Naive thymus-derived CD4-positive, alpha-beta T cell (primary cell): ENCODE measurements around the gene MAPK8IP1. TPM values are rescaled to one million over a fixed set of nuclear protein-coding genes. Genes with fewer than 3 reads are reported as not detected.
A peak's percentile ranks its signal among the peaks of the same experiment; 100 is the strongest.

Experiments used
- ATAC-seq: fragments of 150-1000 bp; cut with Tn5 transposase; 2 replicates; pipeline ENCODE4 v1.10.0; 2021; ENCODE audit warnings: mild to moderate bottlenecking, moderate library complexity
- CTCF ChIA-PET: fragments of 350-600 bp; sonication (Branson Sonifier 250); formaldehyde crosslinking; loops from one replicate; lab custom pipeline; 2021; ENCODE audit warnings: antibody characterized with exemption; lab: Charles Lee
- POLR2A ChIA-PET: fragments of 350-600 bp; sonication (Branson Sonifier 250); formaldehyde crosslinking; loops from one replicate; lab custom pipeline; 2021; ENCODE audit warnings: antibody characterized with exemption, inconsistent platforms; lab: Charles Lee
- DNase-seq, 9 donors: peaks; one replicate each; pipeline versions ENCODE4 v3.0.0 to v3.0.0-alpha.2; 2020 to 2022; ENCODE audit warnings: mixed read lengths in 1 of 9
- H3K27ac ChIP-seq: one replicate; pipeline ENCODE4 v1.7.0; 2013; ENCODE audit warnings: mild to moderate bottlenecking, low read depth, low read length, moderate library complexity
- H3K27me3 ChIP-seq, 2 donors: one replicate each; pipeline ENCODE4 v1.7.0; 2013; ENCODE audit warnings: low read length in 2 of 2, mild to moderate bottlenecking in 2 of 2, moderate library complexity in 2 of 2; ENCODE audit not compliant: control insufficient read depth in 2 of 2, insufficient read depth in 2 of 2
- H3K36me3 ChIP-seq, 3 experiments: 1 replicate in 2 of 3; 2 replicates in 1 of 3; pipeline ENCODE4 v1.7.0; 2013; ENCODE audit warnings: low read length in 3 of 3, mild to moderate bottlenecking in 3 of 3, moderate library complexity in 1 of 3; ENCODE audit not compliant: insufficient read depth in 3 of 3, control insufficient read depth in 2 of 3
- H3K4me1 ChIP-seq, 2 donors: one replicate each; pipeline ENCODE4 v1.7.0; 2013; ENCODE audit warnings: low read length in 2 of 2, mild to moderate bottlenecking in 2 of 2, moderate library complexity in 1 of 2; ENCODE audit not compliant: control insufficient read depth in 2 of 2, insufficient read depth in 2 of 2
- H3K4me3 ChIP-seq: 2 replicates; pipeline ENCODE4 v1.7.0; 2013; ENCODE audit warnings: mild to moderate bottlenecking, low read length
- H3K9me3 ChIP-seq, 3 experiments: 1 replicate in 2 of 3; 2 replicates in 1 of 3; pipeline ENCODE4 v1.7.0; 2013; ENCODE audit warnings: low read length in 3 of 3; ENCODE audit not compliant: control insufficient read depth in 2 of 3
- H3K27ac Mint-ChIP-seq, 9 donors: one replicate each; pipeline ENCODE4 v1.8.0; 2020 to 2022; ENCODE audit warnings: mixed read lengths in 9 of 9, mild to moderate bottlenecking in 8 of 9, moderate library complexity in 5 of 9, inconsistent platforms in 2 of 9
- H3K27me3 Mint-ChIP-seq, 5 donors: one replicate each; pipeline ENCODE4 v1.8.0; 2021 to 2022; ENCODE audit warnings: mixed read lengths in 5 of 5, mild to moderate bottlenecking in 1 of 5
- H3K36me3 Mint-ChIP-seq, 5 donors: one replicate each; pipeline ENCODE4 v1.8.0; 2020 to 2022; ENCODE audit warnings: mixed read lengths in 5 of 5, mild to moderate bottlenecking in 3 of 5, inconsistent platforms in 1 of 5
- H3K4me1 Mint-ChIP-seq, 7 donors: one replicate each; pipeline ENCODE4 v1.8.0; 2020 to 2022; ENCODE audit warnings: mixed read lengths in 7 of 7, mild to moderate bottlenecking in 3 of 7, inconsistent platforms in 1 of 7
- H3K4me3 Mint-ChIP-seq, 10 donors: one replicate each; pipeline ENCODE4 v1.8.0; 2020 to 2022; ENCODE audit warnings: mild to moderate bottlenecking in 10 of 10, mixed read lengths in 10 of 10, moderate library complexity in 6 of 10, inconsistent platforms in 2 of 10
- H3K9me3 Mint-ChIP-seq, 11 donors: one replicate each; pipeline ENCODE4 v1.8.0; 2020 to 2022; ENCODE audit warnings: mixed read lengths in 11 of 11, mild to moderate bottlenecking in 4 of 11, inconsistent platforms in 1 of 11, moderate library complexity in 1 of 11
- intact Hi-C, 2 donors: fragments of 100-400 bp; cut with micrococcal nuclease; formaldehyde crosslinking; loops; one replicate each; pipeline ENCODE4 v1.15.1; 2023
- polyA plus RNA-seq, 2 donors: library from polyadenylated mRNA; unstranded; fragments of 300-500 nt; fragmentation: Illumina TruSeq; gene quantifications; one replicate each; pipeline ENCODE4 v1.2.3, GENCODE V29; 2021
- total RNA-seq, 6 experiments: library from RNA in 5 of 6; stranded (reverse) in 5 of 6; gene quantifications; 1 replicate in 5 of 6; 2 replicates in 1 of 6; pipeline ENCODE4 v1.2.3 and lab custom pipeline; 2021 to 2026

Gene MAPK8IP1
- total and polyA plus RNA-seq, 7 experiments from 2014 or later, result 0.65 to 7.0 (median 0.92) TPM; not detected in 2

DNA sequence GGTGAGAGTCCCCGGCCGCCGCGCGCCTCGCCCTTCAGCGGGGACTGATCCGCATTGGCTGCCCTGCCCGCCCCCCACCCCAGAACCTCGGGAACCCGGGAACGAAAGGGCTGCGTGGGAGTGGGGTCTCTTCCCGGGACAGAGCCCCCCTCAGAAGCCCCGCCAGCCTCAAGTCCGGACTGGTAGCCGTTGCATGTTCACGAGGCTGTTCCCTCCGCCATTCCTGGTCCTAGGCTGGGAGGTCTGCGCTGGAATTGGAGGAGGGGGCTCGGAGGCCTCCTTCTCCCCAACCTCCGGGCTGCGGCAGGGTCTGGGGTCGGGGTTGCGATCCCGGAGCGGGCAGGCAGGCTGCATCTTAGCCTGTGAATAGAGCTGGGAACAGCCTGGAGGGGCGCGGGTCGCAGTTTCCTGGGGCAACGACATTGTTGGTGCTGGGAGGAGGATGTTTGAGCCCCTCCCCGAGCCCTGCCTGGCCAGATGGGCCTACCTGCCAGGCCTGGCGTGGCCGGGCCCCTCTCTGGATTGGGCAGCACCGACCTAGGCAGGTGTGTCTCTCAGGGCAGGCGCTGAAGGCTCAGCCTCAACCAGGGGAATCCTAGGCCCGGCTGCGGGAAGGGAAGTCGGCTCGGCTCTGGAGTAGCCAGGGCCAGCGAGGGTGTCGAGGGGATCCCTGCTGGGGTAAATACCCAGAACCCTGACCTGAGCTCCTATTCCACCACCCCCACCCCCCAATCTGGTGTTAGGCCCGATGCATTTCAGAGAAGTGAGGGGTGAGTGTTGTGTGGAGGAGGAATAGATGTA, 670 bp downstream of the MAPK8IP1 start:
- intact Hi-C loops, result loop anchor here (1.0 kb wide), 4 partner anchors 13 to 39 kb away; partner anchors contain the start of gene CRY2 (in 1 of the 2)
- no peak overlapping the region for H3K27ac ChIP-seq
- H3K27ac Mint-ChIP-seq, result no peak overlapping the region
- ChIA-PET CTCF (no interaction called here), POLR2A (no interaction called here)
- peak overlapping the region in 6 of 10 donors; percentile 29 to 49 (median 39) for H3K4me3 Mint-ChIP-seq
- H3K9me3 Mint-ChIP-seq, result peaks cover 0 to 3% (median 0%) of the 10 kb centered on the region in 11 donors
- no peaks in the 10 kb centered on the region for H3K9me3 ChIP-seq
- H3K4me3 ChIP-seq, result no peak overlapping the region
- H3K36me3 Mint-ChIP-seq, result peaks cover 0 to 19% (median 3%) of the 10 kb centered on the region in 5 donors
- peaks cover 7 to 15% (median 10%) of the 10 kb centered on the region in 7 donors for H3K4me1 Mint-ChIP-seq
- ATAC-seq (no peak), DNase-seq (no peak)
- no peaks in the 10 kb centered on the region for H3K4me1 ChIP-seq
- peaks cover 0 to 14% (median 0%) of the 10 kb centered on the region in 3 experiments for H3K36me3 ChIP-seq
- peaks cover 0 to 21% (median 4%) of the 10 kb centered on the region in 5 donors for H3K27me3 Mint-ChIP-seq
- no peaks in the 10 kb centered on the region for H3K27me3 ChIP-seq

DNA sequence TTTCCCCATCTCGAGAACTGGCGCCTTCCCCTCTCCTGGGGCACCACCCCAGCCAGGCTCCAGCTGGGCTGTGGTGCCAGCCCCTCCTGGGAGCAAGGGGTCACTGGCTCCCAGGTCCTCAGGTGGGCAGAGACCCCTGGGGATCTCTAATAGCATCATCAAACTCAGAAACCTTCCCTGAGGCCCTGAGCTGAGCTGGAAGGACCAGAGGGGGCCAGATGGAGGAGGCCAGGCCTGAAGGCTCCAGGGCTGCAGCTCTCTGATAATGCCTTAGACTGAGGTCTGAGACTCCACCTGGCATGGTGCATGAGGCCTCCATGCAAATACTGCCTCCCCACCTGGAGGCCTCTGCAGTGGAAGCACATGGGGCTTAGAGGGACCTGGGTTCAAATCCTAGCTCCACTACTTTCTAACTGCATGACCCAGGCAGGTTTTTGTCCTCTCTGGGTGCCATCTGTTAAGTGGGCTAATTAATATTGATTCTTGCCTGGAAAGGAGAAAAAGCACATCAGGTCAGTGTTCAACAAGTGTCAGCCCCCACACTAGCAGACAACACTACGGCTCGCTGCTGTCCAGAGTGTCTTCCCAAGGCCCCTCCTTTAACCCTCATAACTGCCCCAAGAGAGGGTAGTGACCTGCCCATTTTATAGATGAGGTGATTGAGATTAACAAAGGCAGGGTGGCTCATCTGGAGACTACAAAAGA, 1.5 kb downstream of the MAPK8IP1 start:
- Mint-ChIP-seq H3K27me3 (peaks cover 0 to 21% (median 4%) of the 10 kb centered on the region in 5 donors), H3K9me3 (peaks cover 0 to 3% (median 0%) of the 10 kb centered on the region in 11 donors), H3K36me3 (peaks cover 0 to 11% (median 3%) of the 10 kb centered on the region in 5 donors), H3K4me1 (peaks cover 7 to 15% (median 10%) of the 10 kb centered on the region in 7 donors), H3K4me3 (peak overlapping the region in 5 of 10 donors; percentile 29 to 49 (median 45)), H3K27ac (no peak overlapping the region)
- intact Hi-C loops, result no loop called here
- no peak overlapping the region for H3K4me3 ChIP-seq
- DNase-seq (no peak), ATAC-seq (no peak)
- peaks cover 0 to 6% (median 0%) of the 10 kb centered on the region in 3 experiments for H3K36me3 ChIP-seq
- H3K27me3 ChIP-seq, result no peaks in the 10 kb centered on the region
- ChIA-PET CTCF (no interaction called here), POLR2A (no interaction called here)
- H3K9me3 ChIP-seq, result no peaks in the 10 kb centered on the region
- H3K27ac ChIP-seq, result no peak overlapping the region
- no peaks in the 10 kb centered on the region for H3K4me1 ChIP-seq

DNA sequence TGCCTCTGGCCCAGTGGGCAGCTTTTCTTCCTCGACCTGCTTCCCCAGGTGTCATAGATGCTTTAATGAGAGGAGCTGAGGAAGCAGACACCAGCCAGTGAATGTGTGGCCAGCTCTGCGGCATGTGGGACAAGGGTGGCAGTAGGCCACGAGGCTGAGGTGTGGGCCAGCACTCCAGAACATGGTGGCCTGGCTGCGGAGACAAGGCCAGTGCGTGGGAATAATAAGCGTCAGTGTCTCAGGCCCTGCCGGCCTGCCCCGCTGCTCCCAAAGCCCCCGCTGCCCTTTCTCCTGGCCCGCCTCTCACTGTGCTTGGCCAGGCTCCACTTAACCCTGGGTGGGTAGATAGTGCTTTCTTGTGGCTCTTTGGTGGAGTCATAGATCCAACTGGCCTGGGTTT, 2.1 kb downstream of the MAPK8IP1 start:
- H3K27ac ChIP-seq, result no peak overlapping the region
- intact Hi-C loops, result no loop called here
- H3K4me3 ChIP-seq, result no peak overlapping the region
- H3K4me1 Mint-ChIP-seq, result peaks cover 7 to 12% (median 10%) of the 10 kb centered on the region in 7 donors
- ChIA-PET CTCF (no interaction called here), POLR2A (no interaction called here)
- no peaks in the 10 kb centered on the region for H3K9me3 ChIP-seq
- no peak overlapping the region for H3K27ac Mint-ChIP-seq
- H3K36me3 ChIP-seq, result no peaks in the 10 kb centered on the region
- peaks cover 0 to 9% (median 0%) of the 10 kb centered on the region in 5 donors for H3K36me3 Mint-ChIP-seq
- ATAC-seq (no peak), DNase-seq (no peak)
- H3K9me3 Mint-ChIP-seq, result peaks cover 0 to 3% (median 0%) of the 10 kb centered on the region in 11 donors
- no peak overlapping the region for H3K4me3 Mint-ChIP-seq
- H3K27me3 Mint-ChIP-seq, result peaks cover 4 to 21% (median 8%) of the 10 kb centered on the region in 5 donors
- no peaks in the 10 kb centered on the region for H3K27me3 ChIP-seq
- H3K4me1 ChIP-seq, result no peaks in the 10 kb centered on the region

DNA sequence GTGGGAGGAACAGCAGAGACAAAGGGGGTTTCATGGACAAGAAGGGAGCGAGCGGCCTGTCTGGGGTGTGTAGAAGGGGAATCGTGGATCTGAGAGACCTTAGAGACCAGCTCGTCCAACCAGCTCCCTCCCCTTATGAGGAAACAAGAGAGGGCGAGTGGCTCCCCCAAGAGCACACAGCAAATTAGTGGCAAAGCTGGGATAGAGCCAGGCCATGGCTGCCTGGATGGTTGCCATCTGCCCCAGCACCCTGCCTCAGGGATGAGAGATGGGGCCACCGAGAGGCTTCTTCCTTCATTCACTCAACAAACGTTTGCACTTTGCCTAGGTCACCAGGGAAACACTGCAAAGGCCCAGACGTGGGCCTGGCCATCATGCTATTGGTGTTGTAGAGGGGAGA, 4.1 kb downstream of the MAPK8IP1 start:
- no peak overlapping the region for H3K27ac ChIP-seq
- no peak overlapping the region for H3K4me3 ChIP-seq
- no peaks in the 10 kb centered on the region for H3K4me1 ChIP-seq
- Mint-ChIP-seq H3K4me3 (no peak overlapping the region), H3K27me3 (peaks cover 9 to 18% (median 15%) of the 10 kb centered on the region in 5 donors), H3K4me1 (peaks cover 6 to 8% (median 7%) of the 10 kb centered on the region in 7 donors), H3K27ac (no peak overlapping the region), H3K36me3 (peaks cover 0 to 9% (median 0%) of the 10 kb centered on the region in 5 donors), H3K9me3 (peaks cover 0 to 2% (median 0%) of the 10 kb centered on the region in 11 donors)
- CTCF ChIA-PET, result no interaction called here
- intact Hi-C loops, result no loop called here
- H3K27me3 ChIP-seq, result no peaks in the 10 kb centered on the region
- POLR2A ChIA-PET, result interaction anchor here (0.6 kb wide), 1 partner anchor 1145 kb away, joined by 3 read pairs; no protein-coding TSS in a partner anchor
- no peak for ATAC-seq
- no peaks in the 10 kb centered on the region for H3K36me3 ChIP-seq
- DNase-seq, result no peak
- no peaks in the 10 kb centered on the region for H3K9me3 ChIP-seq

DNA sequence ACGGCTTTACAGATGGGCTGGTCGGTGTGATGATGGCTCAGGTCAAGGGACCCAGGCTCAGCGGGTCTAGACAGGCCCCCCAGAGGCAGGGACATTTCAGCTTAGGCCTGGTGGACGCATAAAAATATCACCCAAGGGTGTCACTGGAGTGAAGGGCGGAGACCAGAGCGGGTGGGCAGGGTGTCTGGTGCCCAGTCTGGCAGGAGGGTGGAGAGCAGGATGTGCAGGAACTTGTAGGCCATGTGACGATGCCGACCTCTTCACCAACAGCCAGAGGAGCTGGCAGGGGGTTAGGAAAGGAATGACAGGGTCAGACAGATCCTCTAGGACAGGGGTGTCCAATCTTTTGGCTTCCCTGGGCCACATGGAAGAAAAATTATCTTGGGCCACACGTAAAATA, 4.5 kb downstream of the MAPK8IP1 start:
- CTCF ChIA-PET, result no interaction called here
- H3K27ac Mint-ChIP-seq, result peak overlapping the region in 1 of 9 donors; percentile 70
- H3K27me3 ChIP-seq, result no peaks in the 10 kb centered on the region
- H3K9me3 Mint-ChIP-seq, result peaks cover 0 to 2% (median 0%) of the 10 kb centered on the region in 11 donors
- peak overlapping the region in 1 of 10 donors; percentile 34 for H3K4me3 Mint-ChIP-seq
- no peak overlapping the region for H3K27ac ChIP-seq
- peaks cover 3 to 4% (median 4%) of the 10 kb centered on the region in 7 donors for H3K4me1 Mint-ChIP-seq
- DNase-seq, result no peak
- POLR2A ChIA-PET, result interaction anchor here (0.6 kb wide), 1 partner anchor 1144 kb away, joined by 3 read pairs; no protein-coding TSS in a partner anchor
- ATAC-seq, result no peak
- H3K9me3 ChIP-seq, result no peaks in the 10 kb centered on the region
- no peak overlapping the region for H3K4me3 ChIP-seq
- peaks cover 13 to 19% (median 17%) of the 10 kb centered on the region in 5 donors for H3K27me3 Mint-ChIP-seq
- peaks cover 0 to 9% (median 0%) of the 10 kb centered on the region in 5 donors for H3K36me3 Mint-ChIP-seq
- H3K36me3 ChIP-seq, result no peaks in the 10 kb centered on the region
- intact Hi-C loops, result no loop called here
- no peaks in the 10 kb centered on the region for H3K4me1 ChIP-seq

DNA sequence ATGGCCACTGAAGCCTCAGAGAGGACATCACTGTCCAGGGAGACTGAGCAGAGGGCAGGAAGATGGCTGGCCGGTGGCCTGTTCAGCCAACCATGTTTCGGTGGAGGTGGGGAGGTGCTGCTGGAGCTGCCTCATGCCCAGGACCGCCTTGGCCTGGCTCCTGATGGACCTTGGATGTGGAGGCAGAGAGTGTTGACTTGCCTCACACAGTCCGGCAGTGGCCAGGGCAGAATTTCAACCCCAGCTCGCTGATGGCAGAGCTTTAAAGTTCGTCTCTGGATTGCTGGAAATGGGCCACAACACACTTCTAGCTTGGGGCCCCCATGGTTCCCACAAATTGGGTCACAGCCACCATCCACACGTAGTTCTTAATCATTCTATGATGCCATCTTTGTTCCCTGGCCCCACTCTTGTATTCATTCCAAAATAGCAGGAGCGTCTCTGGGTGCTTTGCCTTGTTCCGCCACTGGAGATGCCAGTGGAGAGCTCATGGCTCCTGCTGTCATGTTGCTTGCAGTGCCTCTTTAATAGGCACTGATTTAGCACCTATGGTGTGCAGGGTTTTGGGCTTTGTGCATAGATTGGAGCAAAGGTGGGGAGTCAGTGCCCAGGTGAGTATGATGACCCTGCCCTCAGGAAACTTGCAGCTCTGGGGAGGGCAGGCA, 5.6 kb downstream of the MAPK8IP1 start:
- no peaks in the 10 kb centered on the region for H3K9me3 ChIP-seq
- CTCF ChIA-PET, result no interaction called here
- no peaks in the 10 kb centered on the region for H3K27me3 ChIP-seq
- peaks cover 16 to 23% (median 20%) of the 10 kb centered on the region in 5 donors for H3K27me3 Mint-ChIP-seq
- H3K9me3 Mint-ChIP-seq, result peaks cover 0 to 3% (median 0%) of the 10 kb centered on the region in 11 donors
- no peak overlapping the region for H3K27ac ChIP-seq
- peaks cover 0 to 2% (median 0%) of the 10 kb centered on the region in 7 donors for H3K4me1 Mint-ChIP-seq
- no peak for ATAC-seq
- no peaks in the 10 kb centered on the region for H3K4me1 ChIP-seq
- intact Hi-C loops, result no loop called here
- H3K4me3 Mint-ChIP-seq, result no peak overlapping the region
- no peaks in the 10 kb centered on the region for H3K36me3 ChIP-seq
- no peak overlapping the region for H3K4me3 ChIP-seq
- H3K27ac Mint-ChIP-seq, result no peak overlapping the region
- no peak for DNase-seq
- H3K36me3 Mint-ChIP-seq, result peaks cover 0 to 9% (median 0%) of the 10 kb centered on the region in 5 donors
- POLR2A ChIA-PET, result interaction anchor here (0.6 kb wide), 1 partner anchor 859 kb away, joined by 3 read pairs; no protein-coding TSS in a partner anchor
